K562 (cell line): ENCODE measurements around the gene UGP2. TPM values are rescaled to one million over a fixed set of nuclear protein-coding genes. Genes with fewer than 3 reads are reported as not detected.
A peak's percentile ranks its signal among the peaks of the same experiment; 100 is the strongest.

Experiments used
- BRD9 ChIP-seq: fragments of 450-650 bp; IDR thresholded peaks from 2 replicates; pipeline ENCODE4 v1.6.1; 2018; ENCODE audit warnings: low read depth; ENCODE audit not compliant: partially characterized antibody
- CCNT2 ChIP-seq: IDR thresholded peaks from 2 replicates; pipeline ENCODE4 v1.6.1; 2011; ENCODE audit warnings: borderline replicate concordance, low read depth, mild to moderate bottlenecking, moderate library complexity, mixed read lengths, low read length; ENCODE audit not compliant: insufficient read length; ENCODE audit errors: extremely low read depth
- CHD2 ChIP-seq: IDR thresholded peaks from 2 replicates; pipeline ENCODE4 v1.6.1; 2011; ENCODE audit warnings: low read depth, low read length
- CSDE1 ChIP-seq, 2 experiments: fragments of 450-650 bp; IDR thresholded peaks; 2 replicates each; pipeline ENCODE4 v1.6.1; 2016; ENCODE audit warnings: mild to moderate bottlenecking in 1 of 2
- CXXC5 ChIP-seq: fragments of 250-450 bp; sonication (Bioruptor Pico); IDR thresholded peaks from 2 replicates; pipeline ENCODE4 v1.8.0; 2022; ENCODE audit warnings: inconsistent platforms, mild to moderate bottlenecking, moderate library complexity
- FOS ChIP-seq: IDR thresholded peaks from 3 replicates; pipeline ENCODE4 v1.6.1; 2011; ENCODE audit not compliant: insufficient read length; ENCODE audit errors: extremely low read depth
- GABPB1 ChIP-seq: sonication (generic); formaldehyde crosslinking; IDR thresholded peaks from 2 replicates; pipeline ENCODE4 v1.8.0; 2022; ENCODE audit warnings: mild to moderate bottlenecking, missing genetic modification reagents
- HDAC8 ChIP-seq: fragments of 450-650 bp; IDR thresholded peaks from 2 replicates; pipeline ENCODE4 v1.6.1; 2016; ENCODE audit warnings: mild to moderate bottlenecking, missing genetic modification characterization, moderate library complexity, missing compliant biosample characterization
- HLTF ChIP-seq: fragments of 450-650 bp; IDR thresholded peaks from 2 replicates; pipeline ENCODE4 v1.6.1; 2016
- MTA1 ChIP-seq: fragments of 450-650 bp; IDR thresholded peaks from 2 replicates; pipeline ENCODE4 v1.6.1; 2017; ENCODE audit warnings: borderline replicate concordance
- PCBP2 ChIP-seq: fragments of 200-400 bp; formaldehyde crosslinking; IDR thresholded peaks from 2 replicates; pipeline ENCODE4 v1.6.1; 2018; ENCODE audit warnings: low read length, low read depth, mild to moderate bottlenecking, moderate library complexity; ENCODE audit not compliant: poor library complexity, severe bottlenecking
- PTRF ChIP-seq: fragments of 450-650 bp; IDR thresholded peaks from 2 replicates; pipeline ENCODE4 v1.6.1; 2016; ENCODE audit warnings: mild to moderate bottlenecking, missing genetic modification characterization, missing compliant biosample characterization
- RBM17 ChIP-seq: fragments of 200-400 bp; formaldehyde crosslinking; IDR thresholded peaks from 2 replicates; pipeline ENCODE4 v1.6.1; 2017; ENCODE audit warnings: low read depth, mild to moderate bottlenecking, low read length, borderline replicate concordance
- SIX5 ChIP-seq, 2 experiments: IDR thresholded peaks; 2 replicates each; pipeline ENCODE4 v1.6.1; 2011; ENCODE audit warnings: low read length in 2 of 2, borderline replicate concordance in 1 of 2, low read depth in 1 of 2, mild to moderate bottlenecking in 1 of 2, moderate library complexity in 1 of 2; ENCODE audit not compliant: insufficient read depth in 1 of 2
- SLC30A9 ChIP-seq: fragments of 250-450 bp; sonication (Bioruptor Pico); IDR thresholded peaks from 2 replicates; pipeline ENCODE4 v1.8.0; 2022; ENCODE audit warnings: mild to moderate bottlenecking, moderate library complexity
- TGIF2 ChIP-seq: sonication (generic); formaldehyde crosslinking; IDR thresholded peaks from 2 replicates; pipeline ENCODE4 v1.8.1; 2022; ENCODE audit warnings: mild to moderate bottlenecking, missing genetic modification reagents, moderate library complexity
- WHSC1 ChIP-seq: IDR thresholded peaks from one replicate; pipeline ENCODE4 v1.6.1; 2012; ENCODE audit warnings: low read length, control low read depth, inconsistent platforms
- ZNF217 ChIP-seq: sonication (generic); formaldehyde crosslinking; IDR thresholded peaks from 2 replicates; pipeline ENCODE4 v1.8.0; 2022; ENCODE audit warnings: mild to moderate bottlenecking, missing genetic modification reagents
- polyA plus RNA-seq, 8 experiments: library from polyadenylated mRNA; depleted of rRNA in 4 of 8; stranded (reverse) in 5 of 8; unstranded in 3 of 8; fragments of >200 nt; fragmentation: Nextera tagmentation in 2 of 8; fragmentation: Illumina TruSeq in 1 of 8; extraction: Ambion mirVana in 2 of 8; extraction: Trizol in 1 of 8; gene quantifications; 2 replicates each; pipeline versions ENCODE4 v1.2.1 to v1.2.3, GENCODE V29; 2011 to 2014; ENCODE audit warnings: inconsistent platforms in 1 of 8, missing spikeins in 1 of 8
- total RNA-seq, 7 experiments: library from RNA; depleted of rRNA in 6 of 7; stranded (reverse); fragments of >200 nt in 6 of 7; fragmentation: Illumina TruSeq in 2 of 7; extraction: Trizol in 2 of 7; gene quantifications; 2 replicates each; pipeline versions ENCODE4 v1.2.1 to v1.2.3, GENCODE V29; 2011 to 2021; ENCODE audit warnings: low replicate concordance in 1 of 7
- TF ChIP-seq, protein P1 (sequence below): IDR thresholded peaks from 2 replicates; pipeline ENCODE4 v1.6.1; 2012; ENCODE audit warnings: low read depth, low read length, improper control_type of control experiment, borderline replicate concordance
- TF ChIP-seq, protein P2 (sequence below), 2 experiments: fragments of 450-650 bp; formaldehyde crosslinking in 1 of 2; IDR thresholded peaks; 2 replicates each; pipeline versions ENCODE4 v1.4.0 to v1.6.1; 2014 to 2020; ENCODE audit warnings: mild to moderate bottlenecking in 2 of 2, borderline replicate concordance in 1 of 2, low read depth in 1 of 2

Gene UGP2
- total and polyA plus RNA-seq, 9 of the 15 experiments (the other 6 are each of a cell fraction or from before 2014, with no cell fraction given): 25.2 to 69.3 (median 58.9) TPM

DNA sequence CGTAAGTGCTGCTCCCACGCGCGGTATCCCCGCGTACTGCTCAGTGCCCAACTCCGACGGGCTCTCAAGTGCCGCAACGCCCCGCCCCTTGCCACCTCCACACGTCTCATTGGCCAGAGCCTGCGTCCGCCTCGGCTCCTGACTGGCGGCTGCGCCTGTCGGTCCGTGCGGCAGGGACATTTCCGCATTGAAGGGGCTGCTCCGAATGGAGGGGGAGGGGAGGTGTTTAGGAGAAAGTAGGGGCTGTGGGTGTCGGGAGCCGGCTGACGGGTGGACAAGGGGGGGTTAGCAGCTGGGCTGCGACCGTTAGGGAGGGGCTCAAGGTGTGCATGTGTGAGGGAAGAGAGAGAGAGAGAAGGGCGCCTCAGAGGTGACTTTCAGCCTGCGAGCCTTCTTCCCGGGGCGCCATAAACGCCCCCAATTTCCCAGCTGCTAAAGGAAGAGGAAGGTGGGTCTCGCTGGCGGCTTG is 877 bp upstream of the UGP2 start (continued):
- TF ChIP-seq ZNF217: no peak
- TF ChIP-seq MTA1: no peak
- no peak for TF ChIP-seq BRD9
- TF ChIP-seq HLTF: no peak
- TF ChIP-seq WHSC1: no peak
- TF ChIP-seq GABPB1 (CRISPR knock-in tag): 0 out of 2 replicates have a peak, but pooled peaks have one; percentile 59
- peak; percentile 93 for TF ChIP-seq CXXC5 (CRISPR knock-in tag)
- TF ChIP-seq SLC30A9: no peak
- no peak for TF ChIP-seq HDAC8
- no peak for TF ChIP-seq SIX5 (IDR thresholded peaks at IDR 0.05; ENCODE audit: borderline replicate concordance in 1 of 2, insufficient read depth in 1 of 2, low read depth in 1 of 2, low read length in 2 of 2)
- peak; percentile 60 for TF ChIP-seq CCNT2
- no peak for TF ChIP-seq PTRF (tag)
- TF ChIP-seq, protein P1, sequence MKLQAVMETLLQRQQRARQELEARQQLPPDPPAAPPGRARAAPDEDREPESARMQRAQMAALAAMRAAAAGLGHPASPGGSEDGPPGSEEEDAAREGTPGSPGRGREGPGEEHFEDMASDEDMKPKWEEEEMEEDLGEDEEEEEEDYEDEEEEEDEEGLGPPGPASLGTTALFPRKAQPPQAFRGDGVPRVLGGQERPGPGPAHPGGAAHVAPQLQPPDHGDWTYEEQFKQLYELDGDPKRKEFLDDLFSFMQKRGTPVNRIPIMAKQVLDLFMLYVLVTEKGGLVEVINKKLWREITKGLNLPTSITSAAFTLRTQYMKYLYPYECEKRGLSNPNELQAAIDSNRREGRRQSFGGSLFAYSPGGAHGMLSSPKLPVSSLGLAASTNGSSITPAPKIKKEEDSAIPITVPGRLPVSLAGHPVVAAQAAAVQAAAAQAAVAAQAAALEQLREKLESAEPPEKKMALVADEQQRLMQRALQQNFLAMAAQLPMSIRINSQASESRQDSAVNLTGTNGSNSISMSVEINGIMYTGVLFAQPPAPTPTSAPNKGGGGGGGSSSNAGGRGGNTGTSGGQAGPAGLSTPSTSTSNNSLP: no peak
- no peak for TF ChIP-seq TGIF2 (CRISPR knock-in tag)
- no peak for TF ChIP-seq RBM17
- TF ChIP-seq, protein P2, sequence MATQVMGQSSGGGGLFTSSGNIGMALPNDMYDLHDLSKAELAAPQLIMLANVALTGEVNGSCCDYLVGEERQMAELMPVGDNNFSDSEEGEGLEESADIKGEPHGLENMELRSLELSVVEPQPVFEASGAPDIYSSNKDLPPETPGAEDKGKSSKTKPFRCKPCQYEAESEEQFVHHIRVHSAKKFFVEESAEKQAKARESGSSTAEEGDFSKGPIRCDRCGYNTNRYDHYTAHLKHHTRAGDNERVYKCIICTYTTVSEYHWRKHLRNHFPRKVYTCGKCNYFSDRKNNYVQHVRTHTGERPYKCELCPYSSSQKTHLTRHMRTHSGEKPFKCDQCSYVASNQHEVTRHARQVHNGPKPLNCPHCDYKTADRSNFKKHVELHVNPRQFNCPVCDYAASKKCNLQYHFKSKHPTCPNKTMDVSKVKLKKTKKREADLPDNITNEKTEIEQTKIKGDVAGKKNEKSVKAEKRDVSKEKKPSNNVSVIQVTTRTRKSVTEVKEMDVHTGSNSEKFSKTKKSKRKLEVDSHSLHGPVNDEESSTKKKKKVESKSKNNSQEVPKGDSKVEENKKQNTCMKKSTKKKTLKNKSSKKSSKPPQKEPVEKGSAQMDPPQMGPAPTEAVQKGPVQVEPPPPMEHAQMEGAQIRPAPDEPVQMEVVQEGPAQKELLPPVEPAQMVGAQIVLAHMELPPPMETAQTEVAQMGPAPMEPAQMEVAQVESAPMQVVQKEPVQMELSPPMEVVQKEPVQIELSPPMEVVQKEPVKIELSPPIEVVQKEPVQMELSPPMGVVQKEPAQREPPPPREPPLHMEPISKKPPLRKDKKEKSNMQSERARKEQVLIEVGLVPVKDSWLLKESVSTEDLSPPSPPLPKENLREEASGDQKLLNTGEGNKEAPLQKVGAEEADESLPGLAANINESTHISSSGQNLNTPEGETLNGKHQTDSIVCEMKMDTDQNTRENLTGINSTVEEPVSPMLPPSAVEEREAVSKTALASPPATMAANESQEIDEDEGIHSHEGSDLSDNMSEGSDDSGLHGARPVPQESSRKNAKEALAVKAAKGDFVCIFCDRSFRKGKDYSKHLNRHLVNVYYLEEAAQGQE (IDR thresholded peaks at IDR 0.05; ENCODE audit: borderline replicate concordance): no peak
- TF ChIP-seq, protein P2 (CRISPR knock-in tag; IDR thresholded peaks at IDR 0.05; ENCODE audit: low read depth): no peak
- 0 out of 4 replicates have a peak, but pooled peaks of 1 of the 2 experiments have one; percentile 37 for TF ChIP-seq CSDE1 (IDR thresholded peaks at IDR 0.05)
- TF ChIP-seq FOS: peak; percentile 98
- TF ChIP-seq PCBP2: no peak
- TF ChIP-seq CHD2: peak; percentile 91
